ENCODE measurements around the gene ZMYND10.

The ZMYND10 gene

GRCh38 chr3:50353245-50354004, 7.9 kb upstream of the ZMYND10 start:
- no peak for ATAC-seq
- no peak for TF ChIP-seq RARB (CRISPR knock-in tag; IDR thresholded peaks at IDR 0.05)
- TF ChIP-seq, protein P1, sequence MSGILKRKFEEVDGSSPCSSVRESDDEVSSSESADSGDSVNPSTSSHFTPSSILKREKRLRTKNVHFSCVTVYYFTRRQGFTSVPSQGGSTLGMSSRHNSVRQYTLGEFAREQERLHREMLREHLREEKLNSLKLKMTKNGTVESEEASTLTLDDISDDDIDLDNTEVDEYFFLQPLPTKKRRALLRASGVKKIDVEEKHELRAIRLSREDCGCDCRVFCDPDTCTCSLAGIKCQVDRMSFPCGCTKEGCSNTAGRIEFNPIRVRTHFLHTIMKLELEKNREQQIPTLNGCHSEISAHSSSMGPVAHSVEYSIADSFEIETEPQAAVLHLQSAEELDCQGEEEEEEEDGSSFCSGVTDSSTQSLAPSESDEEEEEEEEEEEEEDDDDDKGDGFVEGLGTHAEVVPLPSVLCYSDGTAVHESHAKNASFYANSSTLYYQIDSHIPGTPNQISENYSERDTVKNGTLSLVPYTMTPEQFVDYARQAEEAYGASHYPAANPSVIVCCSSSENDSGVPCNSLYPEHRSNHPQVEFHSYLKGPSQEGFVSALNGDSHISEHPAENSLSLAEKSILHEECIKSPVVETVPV (CRISPR knock-in tag; IDR thresholded peaks at IDR 0.05), result no peak
- no peak for TF ChIP-seq ZNF70 (CRISPR knock-in tag; IDR thresholded peaks at IDR 0.05)
- TF ChIP-seq ZFP3 (CRISPR knock-in tag; IDR thresholded peaks at IDR 0.05), result no peak
- TF ChIP-seq CSDC2 (CRISPR knock-in tag; IDR thresholded peaks at IDR 0.05), result no peak
- no peak for TF ChIP-seq ESRRG (CRISPR knock-in tag; IDR thresholded peaks at IDR 0.05)
- TF ChIP-seq OSR1 (CRISPR knock-in tag; IDR thresholded peaks at IDR 0.05), result no peak
- no peak for TF ChIP-seq ZFP30 (CRISPR knock-in tag; IDR thresholded peaks at IDR 0.05)
- no peak for TF ChIP-seq ZNF565 (CRISPR knock-in tag; conservative IDR thresholded peaks at IDR 0.05; ENCODE audit: low read depth)
- TF ChIP-seq ARNTL (CRISPR knock-in tag; IDR thresholded peaks at IDR 0.05; ENCODE audit: borderline replicate concordance, low read depth), result no peak
- TF ChIP-seq TCF4 (CRISPR knock-in tag; IDR thresholded peaks at IDR 0.05; ENCODE audit: borderline replicate concordance), result no peak
- no peak for TF ChIP-seq PATZ1 (CRISPR knock-in tag; IDR thresholded peaks at IDR 0.05; ENCODE audit: borderline replicate concordance)
- no peak for TF ChIP-seq ZC3H10 (CRISPR knock-in tag; IDR thresholded peaks at IDR 0.05)
- TF ChIP-seq, protein P2, sequence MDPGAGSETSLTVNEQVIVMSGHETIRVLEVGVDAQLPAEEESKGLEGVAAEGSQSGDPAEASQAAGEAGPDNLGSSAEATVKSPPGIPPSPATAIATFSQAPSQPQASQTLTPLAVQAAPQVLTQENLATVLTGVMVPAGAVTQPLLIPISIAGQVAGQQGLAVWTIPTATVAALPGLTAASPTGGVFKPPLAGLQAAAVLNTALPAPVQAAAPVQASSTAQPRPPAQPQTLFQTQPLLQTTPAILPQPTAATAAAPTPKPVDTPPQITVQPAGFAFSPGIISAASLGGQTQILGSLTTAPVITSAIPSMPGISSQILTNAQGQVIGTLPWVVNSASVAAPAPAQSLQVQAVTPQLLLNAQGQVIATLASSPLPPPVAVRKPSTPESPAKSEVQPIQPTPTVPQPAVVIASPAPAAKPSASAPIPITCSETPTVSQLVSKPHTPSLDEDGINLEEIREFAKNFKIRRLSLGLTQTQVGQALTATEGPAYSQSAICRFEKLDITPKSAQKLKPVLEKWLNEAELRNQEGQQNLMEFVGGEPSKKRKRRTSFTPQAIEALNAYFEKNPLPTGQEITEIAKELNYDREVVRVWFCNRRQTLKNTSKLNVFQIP (CRISPR knock-in tag; IDR thresholded peaks at IDR 0.05; ENCODE audit: borderline replicate concordance, low read depth), result no peak
- TF ChIP-seq ZNF8 (CRISPR knock-in tag; IDR thresholded peaks at IDR 0.05), result no peak
- TF ChIP-seq, protein P3, sequence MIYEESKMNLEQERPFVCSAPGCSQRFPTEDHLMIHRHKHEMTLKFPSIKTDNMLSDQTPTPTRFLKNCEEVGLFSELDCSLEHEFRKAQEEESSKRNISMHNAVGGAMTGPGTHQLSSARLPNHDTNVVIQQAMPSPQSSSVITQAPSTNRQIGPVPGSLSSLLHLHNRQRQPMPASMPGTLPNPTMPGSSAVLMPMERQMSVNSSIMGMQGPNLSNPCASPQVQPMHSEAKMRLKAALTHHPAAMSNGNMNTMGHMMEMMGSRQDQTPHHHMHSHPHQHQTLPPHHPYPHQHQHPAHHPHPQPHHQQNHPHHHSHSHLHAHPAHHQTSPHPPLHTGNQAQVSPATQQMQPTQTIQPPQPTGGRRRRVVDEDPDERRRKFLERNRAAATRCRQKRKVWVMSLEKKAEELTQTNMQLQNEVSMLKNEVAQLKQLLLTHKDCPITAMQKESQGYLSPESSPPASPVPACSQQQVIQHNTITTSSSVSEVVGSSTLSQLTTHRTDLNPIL (CRISPR knock-in tag; IDR thresholded peaks at IDR 0.05; ENCODE audit: low read depth), result no peak
- TF ChIP-seq BACH2 (CRISPR knock-in tag; IDR thresholded peaks at IDR 0.05; ENCODE audit: borderline replicate concordance), result no peak
- TF ChIP-seq SNAI2 (CRISPR knock-in tag; IDR thresholded peaks at IDR 0.05), result no peak
- no peak for TF ChIP-seq TOX (CRISPR knock-in tag; IDR thresholded peaks at IDR 0.05; ENCODE audit: borderline replicate concordance)

GRCh38 chr3:50352781-50353180, 7.2 kb upstream of the ZMYND10 start:
- TF ChIP-seq RARB (CRISPR knock-in tag; IDR thresholded peaks at IDR 0.05) (no peak), ARNTL (CRISPR knock-in tag; IDR thresholded peaks at IDR 0.05; ENCODE audit: borderline replicate concordance, low read depth) (no peak), GLIS3 (CRISPR knock-in tag; IDR thresholded peaks at IDR 0.05) (no peak), TCF4 (CRISPR knock-in tag; IDR thresholded peaks at IDR 0.05; ENCODE audit: borderline replicate concordance) (no peak), TOX (CRISPR knock-in tag; IDR thresholded peaks at IDR 0.05; ENCODE audit: borderline replicate concordance) (no peak)
- no peak for ATAC-seq

DNA sequence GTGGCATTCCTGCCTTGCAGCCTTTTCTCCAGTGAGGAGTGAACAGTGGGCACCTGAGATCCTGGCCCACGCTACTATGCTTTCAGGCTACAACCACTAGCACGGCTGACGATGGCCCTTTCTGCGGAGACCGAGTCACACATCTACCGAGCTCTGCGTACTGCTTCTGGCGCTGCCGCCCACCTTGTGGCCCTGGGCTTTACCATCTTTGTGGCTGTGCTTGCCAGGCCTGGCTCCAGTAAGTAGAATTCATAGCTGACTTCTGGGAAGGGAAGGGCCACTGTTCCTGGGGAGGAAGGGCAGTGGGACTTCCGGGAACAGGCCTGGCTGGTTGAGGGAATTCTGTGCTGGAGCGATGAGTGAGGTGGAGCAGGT, 5.8 kb upstream of the ZMYND10 start:
- ATAC-seq, result no peak
- no peak for TF ChIP-seq PATZ1 (CRISPR knock-in tag; IDR thresholded peaks at IDR 0.05; ENCODE audit: borderline replicate concordance)
- TF ChIP-seq, protein P2 (CRISPR knock-in tag; IDR thresholded peaks at IDR 0.05; ENCODE audit: borderline replicate concordance, low read depth), result no peak
- TF ChIP-seq TSHZ2 (CRISPR knock-in tag; IDR thresholded peaks at IDR 0.05), result no peak
- no peak for TF ChIP-seq ESRRG (CRISPR knock-in tag; IDR thresholded peaks at IDR 0.05)
- TF ChIP-seq GLIS3 (CRISPR knock-in tag; IDR thresholded peaks at IDR 0.05), result no peak
- TF ChIP-seq TCF4 (CRISPR knock-in tag; IDR thresholded peaks at IDR 0.05; ENCODE audit: borderline replicate concordance), result no peak
- no peak for TF ChIP-seq CSDC2 (CRISPR knock-in tag; IDR thresholded peaks at IDR 0.05)
- no peak for TF ChIP-seq ZFP3 (CRISPR knock-in tag; IDR thresholded peaks at IDR 0.05)
- no peak for TF ChIP-seq ZNF70 (CRISPR knock-in tag; IDR thresholded peaks at IDR 0.05)
- TF ChIP-seq ZFP30 (CRISPR knock-in tag; IDR thresholded peaks at IDR 0.05), result no peak
- TF ChIP-seq, protein P1 (CRISPR knock-in tag; IDR thresholded peaks at IDR 0.05), result no peak
- no peak for TF ChIP-seq ZC3H10 (CRISPR knock-in tag; IDR thresholded peaks at IDR 0.05)
- no peak for TF ChIP-seq ZNF8 (CRISPR knock-in tag; IDR thresholded peaks at IDR 0.05)
- TF ChIP-seq SNAI2 (CRISPR knock-in tag; IDR thresholded peaks at IDR 0.05), result no peak
